ENCODE data around the gene ZDHHC8. TPM values are rescaled to one million over a fixed set of nuclear protein-coding genes. Genes with fewer than 3 reads are reported as not detected.

The ZDHHC8 gene
- total RNA-seq, 1 donor from 2014 or later: 22.6 TPM

DNA sequence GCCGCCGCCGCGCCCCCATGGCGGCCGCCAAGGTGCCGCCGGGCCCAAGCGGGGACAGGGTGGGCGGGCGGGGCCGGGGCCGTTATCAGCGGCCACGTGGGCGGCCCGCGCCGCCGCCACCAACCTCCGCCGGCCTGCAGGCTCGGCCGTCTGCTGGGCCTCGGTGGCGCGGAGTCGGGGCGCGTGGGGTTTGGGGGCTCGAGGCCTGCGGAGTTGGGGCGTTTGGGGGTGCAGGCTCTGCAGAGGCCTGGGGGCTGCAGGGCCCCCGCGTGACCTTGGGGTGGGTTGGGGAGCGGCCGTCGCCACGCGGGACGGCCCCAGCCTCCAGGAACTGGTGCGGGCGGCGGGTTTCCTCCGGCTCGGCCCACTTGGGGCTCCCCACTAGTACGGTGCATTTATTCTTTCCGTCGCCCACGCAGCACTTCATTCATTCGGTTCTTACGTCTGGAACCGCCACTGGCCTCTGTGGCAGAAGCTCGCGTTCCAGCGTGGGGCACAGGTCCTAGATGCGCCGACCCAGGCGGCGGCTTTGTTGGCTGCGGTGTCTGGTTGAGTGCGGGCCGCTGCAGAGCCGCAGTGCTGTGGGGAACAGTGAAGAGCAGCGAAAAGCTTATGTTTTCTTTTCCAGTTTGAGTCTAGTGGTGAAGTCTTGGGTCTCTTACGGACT lies 13.8 kb upstream of the ZDHHC8 start:
- Histone ChIP-seq H3K27ac (peak overlapping the region; percentile 63), H3K9me3 (no peaks in the 10 kb centered on the region), H3K4me3 (peak overlapping the region; percentile 73 to 86), H3K27me3 (no peaks in the 10 kb centered on the region), H3K36me3 (peaks cover 0 to 52% of the 10 kb centered on the region in 2 donors), H3K4me1 (peaks cover 40% of the 10 kb centered on the region)
- DNase-seq (ENCODE audit: extremely low spot score in 2 of 2): no peak
- intact Hi-C loops (cut with DNase I): loop anchor here (10.0 kb wide), 1 partner anchor 1957 kb away; no protein-coding TSS in a partner anchor
- TF ChIP-seq, protein P1, sequence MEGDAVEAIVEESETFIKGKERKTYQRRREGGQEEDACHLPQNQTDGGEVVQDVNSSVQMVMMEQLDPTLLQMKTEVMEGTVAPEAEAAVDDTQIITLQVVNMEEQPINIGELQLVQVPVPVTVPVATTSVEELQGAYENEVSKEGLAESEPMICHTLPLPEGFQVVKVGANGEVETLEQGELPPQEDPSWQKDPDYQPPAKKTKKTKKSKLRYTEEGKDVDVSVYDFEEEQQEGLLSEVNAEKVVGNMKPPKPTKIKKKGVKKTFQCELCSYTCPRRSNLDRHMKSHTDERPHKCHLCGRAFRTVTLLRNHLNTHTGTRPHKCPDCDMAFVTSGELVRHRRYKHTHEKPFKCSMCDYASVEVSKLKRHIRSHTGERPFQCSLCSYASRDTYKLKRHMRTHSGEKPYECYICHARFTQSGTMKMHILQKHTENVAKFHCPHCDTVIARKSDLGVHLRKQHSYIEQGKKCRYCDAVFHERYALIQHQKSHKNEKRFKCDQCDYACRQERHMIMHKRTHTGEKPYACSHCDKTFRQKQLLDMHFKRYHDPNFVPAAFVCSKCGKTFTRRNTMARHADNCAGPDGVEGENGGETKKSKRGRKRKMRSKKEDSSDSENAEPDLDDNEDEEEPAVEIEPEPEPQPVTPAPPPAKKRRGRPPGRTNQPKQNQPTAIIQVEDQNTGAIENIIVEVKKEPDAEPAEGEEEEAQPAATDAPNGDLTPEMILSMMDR (IDR thresholded peaks at IDR 0.05): no peak
- TF ChIP-seq POLR2AphosphoS5 (IDR thresholded peaks at IDR 0.05; ENCODE audit: insufficient read depth in 1 of 2, low read depth in 1 of 2) (no peak), POLR2A (IDR thresholded peaks at IDR 0.05) (no peak)

DNA sequence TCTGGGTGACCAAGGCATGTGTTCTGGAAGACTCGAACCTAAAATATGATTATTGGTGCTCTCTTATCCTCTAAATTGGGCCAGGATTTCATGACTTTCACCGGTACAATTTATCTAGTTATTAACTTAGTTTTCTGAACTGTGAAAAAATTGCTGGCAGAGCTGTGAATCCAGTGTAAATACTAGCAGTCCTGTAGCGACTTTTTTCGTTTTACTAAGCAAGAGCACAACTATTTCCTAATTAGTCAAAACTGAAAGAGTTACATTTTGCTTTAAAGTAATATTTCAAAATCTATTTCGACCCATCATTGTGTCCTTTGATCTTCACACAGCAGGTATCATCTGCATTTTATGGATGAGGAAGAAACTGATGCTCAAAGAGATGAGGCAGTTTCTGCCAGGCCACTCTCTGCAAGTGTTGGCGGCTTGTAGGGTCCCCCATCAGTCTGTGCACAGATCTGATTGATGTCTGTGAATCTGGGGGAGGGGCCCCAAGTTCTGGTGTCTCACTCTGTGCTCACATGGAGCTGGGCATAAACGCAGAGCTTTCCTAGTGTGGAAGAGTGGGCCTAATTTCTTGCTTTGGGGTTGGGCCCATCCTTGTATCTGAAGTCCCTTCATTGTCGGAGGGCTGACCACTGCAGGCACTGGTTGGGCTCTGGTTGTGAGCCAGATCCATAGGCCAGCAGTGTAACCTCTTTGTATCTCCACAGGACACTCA lies 13.1 kb upstream of the ZDHHC8 start:
- H3K36me3 ChIP-seq: peaks cover 0 to 48% of the 10 kb centered on the region in 2 donors
- H3K27ac ChIP-seq: peak overlapping the region; percentile 63
- DNase-seq (ENCODE audit: extremely low spot score in 2 of 2): no peak
- peaks cover 40% of the 10 kb centered on the region for H3K4me1 ChIP-seq
- intact Hi-C loops (cut with DNase I): loop anchor here (10.0 kb wide), 1 partner anchor 1956 kb away; no protein-coding TSS in a partner anchor
- peak overlapping the region; percentile 73 to 86 for H3K4me3 ChIP-seq
- no peaks in the 10 kb centered on the region for H3K9me3 ChIP-seq
- no peak for TF ChIP-seq POLR2A (IDR thresholded peaks at IDR 0.05)
- TF ChIP-seq POLR2AphosphoS5 (IDR thresholded peaks at IDR 0.05; ENCODE audit: insufficient read depth in 1 of 2, low read depth in 1 of 2): no peak
- TF ChIP-seq, protein P1 (IDR thresholded peaks at IDR 0.05): no peak
- H3K27me3 ChIP-seq: no peaks in the 10 kb centered on the region

DNA sequence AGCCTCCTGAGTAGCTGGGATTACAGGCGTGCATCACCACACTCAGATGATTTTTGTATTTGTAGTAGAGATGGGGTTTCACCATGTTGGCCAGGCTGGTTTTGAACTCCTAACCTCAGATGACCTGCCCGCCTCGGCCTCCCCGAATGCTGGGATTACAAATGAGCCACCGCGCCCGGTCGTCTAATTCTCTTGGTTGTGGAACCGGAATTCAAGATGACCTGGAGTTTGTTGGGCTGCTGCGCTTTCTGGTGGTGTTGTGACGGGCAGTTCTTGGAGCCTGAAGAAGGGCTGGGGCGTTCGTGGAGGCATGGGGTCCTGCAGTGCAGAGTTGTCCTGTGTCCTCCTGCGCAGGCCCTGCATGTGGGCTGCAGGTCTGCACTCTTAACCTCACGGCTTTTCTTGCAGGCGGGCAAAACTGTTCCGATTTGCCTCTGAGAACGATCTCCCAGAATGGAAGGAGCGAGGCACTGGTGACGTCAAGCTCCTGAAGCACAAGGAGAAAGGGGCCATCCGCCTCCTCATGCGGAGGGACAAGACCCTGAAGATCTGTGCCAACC lies 9.7 kb upstream of the ZDHHC8 start:
- H3K4me1 ChIP-seq: peaks cover 25% of the 10 kb centered on the region
- no peaks in the 10 kb centered on the region for H3K27me3 ChIP-seq
- peaks cover 0 to 62% of the 10 kb centered on the region in 2 donors for H3K36me3 ChIP-seq
- H3K4me3 ChIP-seq: no peak overlapping the region
- DNase-seq (ENCODE audit: extremely low spot score in 2 of 2): no peak
- intact Hi-C loops (cut with DNase I): no loop called here
- TF ChIP-seq, protein P1 (IDR thresholded peaks at IDR 0.05): no peak
- TF ChIP-seq POLR2AphosphoS5 (IDR thresholded peaks at IDR 0.05; ENCODE audit: insufficient read depth in 1 of 2, low read depth in 1 of 2) (no peak), POLR2A (IDR thresholded peaks at IDR 0.05) (no peak)
- H3K27ac ChIP-seq: no peak overlapping the region
- no peaks in the 10 kb centered on the region for H3K9me3 ChIP-seq

DNA sequence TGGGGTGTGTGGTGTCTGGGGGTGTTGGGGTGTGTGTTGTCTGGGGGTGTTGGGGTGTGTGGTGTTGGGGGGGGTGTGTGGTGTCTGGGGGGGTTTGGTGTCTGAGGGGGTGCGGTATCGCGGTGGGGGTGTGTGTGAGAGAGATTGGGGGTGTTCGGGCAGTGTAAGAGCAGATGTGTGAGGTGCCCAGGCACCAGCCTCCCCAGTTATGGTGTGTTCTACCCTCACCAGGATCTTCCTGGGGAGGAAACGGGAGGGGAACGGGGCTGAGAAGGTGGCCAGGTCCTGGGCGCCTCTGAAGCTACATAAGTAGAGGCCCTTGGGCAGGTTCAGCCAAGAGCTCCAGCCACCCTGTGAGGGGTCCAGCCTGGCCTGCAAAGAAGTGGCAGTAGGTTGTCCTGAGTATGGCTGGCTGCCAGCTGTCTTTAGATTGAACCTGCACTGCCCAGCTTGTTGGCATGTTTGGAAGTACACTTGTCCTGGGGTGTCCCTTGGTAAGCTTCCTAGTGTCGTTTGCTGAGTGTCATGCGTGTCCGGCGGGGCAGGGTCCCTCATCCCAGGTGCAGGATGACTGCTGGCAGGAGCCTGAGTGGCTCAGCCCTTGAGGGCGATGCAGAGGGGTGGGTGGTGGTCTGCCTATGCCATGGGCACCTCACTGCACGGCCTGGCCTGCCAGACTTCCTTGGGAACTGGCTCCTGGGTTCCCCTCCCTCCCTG lies 8.1 kb upstream of the ZDHHC8 start:
- Histone ChIP-seq H3K4me3 (no peak overlapping the region), H3K9me3 (no peaks in the 10 kb centered on the region), H3K36me3 (peaks cover 0 to 67% of the 10 kb centered on the region in 2 donors), H3K27me3 (no peaks in the 10 kb centered on the region), H3K27ac (no peak overlapping the region), H3K4me1 (peaks cover 17% of the 10 kb centered on the region)
- no peak for DNase-seq (ENCODE audit: extremely low spot score in 2 of 2)
- intact Hi-C loops (cut with DNase I): no loop called here
- TF ChIP-seq POLR2AphosphoS5 (IDR thresholded peaks at IDR 0.05; ENCODE audit: insufficient read depth in 1 of 2, low read depth in 1 of 2) (no peak), POLR2A (IDR thresholded peaks at IDR 0.05) (no peak)
- TF ChIP-seq, protein P1 (IDR thresholded peaks at IDR 0.05): no peak

Data from vagina (tissue), 2 donors.